Nephron (organoid): Measurements from ENCODE around the gene ARHGEF4.

Experiments used
- H3K27ac Mint-ChIP-seq, 3 experiments: 2 replicates each; pipeline ENCODE4 v1.8.0; 2020; ENCODE audit warnings: mixed read lengths in 3 of 3, mild to moderate bottlenecking in 2 of 3, moderate library complexity in 1 of 3
- H3K27me3 Mint-ChIP-seq: 2 replicates; pipeline ENCODE4 v1.8.0; 2021; ENCODE audit warnings: low read depth, mild to moderate bottlenecking, moderate library complexity, mixed read lengths
- H3K36me3 Mint-ChIP-seq: 2 replicates; pipeline ENCODE4 v1.8.0; 2020; ENCODE audit warnings: low read depth, mixed read lengths
- H3K4me1 Mint-ChIP-seq: 2 replicates; pipeline ENCODE4 v1.8.0; 2020; ENCODE audit warnings: mixed read lengths
- H3K4me3 Mint-ChIP-seq, 3 experiments: 2 replicates each; pipeline ENCODE4 v1.8.0; 2020; ENCODE audit warnings: mild to moderate bottlenecking in 3 of 3, mixed read lengths in 3 of 3, moderate library complexity in 2 of 3
- H3K9me3 Mint-ChIP-seq: 2 replicates; pipeline ENCODE4 v1.8.0; 2020; ENCODE audit warnings: mixed read lengths
- CTCF ChIP-seq, 3 experiments: fragments of 200-600 bp; sonication (generic); IDR thresholded peaks; one replicate each; pipeline ENCODE4 v1.5.0; 2021; ENCODE audit warnings: antibody characterized with exemption in 3 of 3; ENCODE audit not compliant: unreplicated experiment in 3 of 3

Gene ARHGEF4

GRCh38 chr2:130795431-130795830 is 41.3 kb upstream of the ARHGEF4 start:
- no peak for TF ChIP-seq CTCF (IDR thresholded peaks at IDR 0.05; ENCODE audit: unreplicated experiment in 3 of 3)
- peak overlapping the region in 2 of 3 experiments; percentile 38 to 46 for H3K4me3 Mint-ChIP-seq
- peaks cover 4% of the 10 kb centered on the region for H3K4me1 Mint-ChIP-seq
- H3K27me3 Mint-ChIP-seq: peaks cover 23% of the 10 kb centered on the region
- H3K9me3 Mint-ChIP-seq: no peaks in the 10 kb centered on the region
- H3K36me3 Mint-ChIP-seq: no peaks in the 10 kb centered on the region
- no peak overlapping the region for H3K27ac Mint-ChIP-seq

GRCh38 chr2:130796290-130796689 is 40.4 kb upstream of the ARHGEF4 start:
- Mint-ChIP-seq H3K36me3 (no peaks in the 10 kb centered on the region), H3K27ac (no peak overlapping the region), H3K4me3 (peak overlapping the region in 2 of 3 experiments; percentile 63 to 70), H3K9me3 (no peaks in the 10 kb centered on the region), H3K4me1 (peaks cover 4% of the 10 kb centered on the region), H3K27me3 (peaks cover 23% of the 10 kb centered on the region)
- no peak for TF ChIP-seq CTCF (IDR thresholded peaks at IDR 0.05; ENCODE audit: unreplicated experiment in 3 of 3)

DNA sequence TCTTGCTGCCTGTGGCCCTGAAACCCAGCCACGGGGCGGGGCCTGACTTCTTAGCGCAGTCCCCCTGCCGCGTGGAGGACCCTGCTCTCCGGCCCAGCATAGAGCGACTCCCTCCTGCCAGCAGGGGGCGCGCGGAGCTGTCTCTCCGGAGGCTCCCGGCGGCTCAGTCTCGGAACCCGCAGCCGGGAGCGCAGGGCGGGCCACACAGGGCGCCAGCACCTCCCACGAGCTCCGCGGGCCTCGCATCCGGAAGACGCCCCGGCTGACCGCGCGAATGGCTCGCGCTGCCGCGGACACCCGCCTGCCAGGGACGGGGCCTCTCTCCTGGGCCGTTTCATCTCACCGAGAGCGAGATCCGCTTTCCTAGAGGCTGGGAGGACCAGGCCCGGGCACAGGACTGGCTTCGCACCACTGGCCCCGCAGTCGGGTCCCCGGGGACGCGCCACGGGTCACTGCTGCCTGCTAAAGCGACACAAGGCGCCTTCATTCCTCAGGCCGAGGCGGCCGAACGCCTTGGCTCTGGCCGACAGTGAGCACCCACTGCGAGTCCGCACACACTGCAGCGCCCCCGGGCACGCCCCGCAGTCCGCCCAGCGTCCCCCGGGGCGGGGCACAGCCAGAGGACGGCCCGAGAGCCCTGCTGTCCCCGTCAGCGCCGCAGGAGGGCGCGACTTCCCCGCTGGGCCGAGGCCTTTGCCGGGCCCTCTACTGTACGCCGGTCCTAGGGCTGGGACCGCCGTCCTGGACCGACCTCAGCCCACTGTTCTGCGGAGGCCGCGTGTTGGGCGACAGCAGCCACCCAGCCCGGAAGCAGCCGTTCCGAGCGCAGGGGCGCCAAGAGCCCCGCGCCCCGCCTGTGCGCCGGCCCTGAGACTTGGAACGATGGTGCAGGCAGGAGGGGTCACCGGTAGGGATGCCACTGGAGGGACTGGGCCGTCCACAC is 39.0 kb upstream of the ARHGEF4 start:
- Mint-ChIP-seq H3K27ac (peak overlapping the region in 1 of 3 experiments; percentile 74), H3K36me3 (no peaks in the 10 kb centered on the region)
- peak; percentile 68 to 79 (median 75) for TF ChIP-seq CTCF (IDR thresholded peaks at IDR 0.05; ENCODE audit: unreplicated experiment in 3 of 3)

GRCh38 chr2:130798472-130799218 is 38.1 kb upstream of the ARHGEF4 start:
- no peaks in the 10 kb centered on the region for H3K36me3 Mint-ChIP-seq
- peaks cover 4% of the 10 kb centered on the region for H3K4me1 Mint-ChIP-seq
- TF ChIP-seq CTCF (IDR thresholded peaks at IDR 0.05; ENCODE audit: unreplicated experiment in 3 of 3): no peak
- peak overlapping the region; percentile 77 to 82 (median 81) for H3K4me3 Mint-ChIP-seq
- H3K27me3 Mint-ChIP-seq: peaks cover 26% of the 10 kb centered on the region
- H3K27ac Mint-ChIP-seq: peak overlapping the region in 1 of 3 experiments; percentile 74
- no peaks in the 10 kb centered on the region for H3K9me3 Mint-ChIP-seq

More for the DNA sequence above, 39.0 kb upstream of the ARHGEF4 start:
- H3K27me3 Mint-ChIP-seq: peaks cover 26% of the 10 kb centered on the region
- H3K4me1 Mint-ChIP-seq: peaks cover 4% of the 10 kb centered on the region
- no peaks in the 10 kb centered on the region for H3K9me3 Mint-ChIP-seq
- H3K4me3 Mint-ChIP-seq: peak overlapping the region; percentile 77 to 82 (median 81)

DNA sequence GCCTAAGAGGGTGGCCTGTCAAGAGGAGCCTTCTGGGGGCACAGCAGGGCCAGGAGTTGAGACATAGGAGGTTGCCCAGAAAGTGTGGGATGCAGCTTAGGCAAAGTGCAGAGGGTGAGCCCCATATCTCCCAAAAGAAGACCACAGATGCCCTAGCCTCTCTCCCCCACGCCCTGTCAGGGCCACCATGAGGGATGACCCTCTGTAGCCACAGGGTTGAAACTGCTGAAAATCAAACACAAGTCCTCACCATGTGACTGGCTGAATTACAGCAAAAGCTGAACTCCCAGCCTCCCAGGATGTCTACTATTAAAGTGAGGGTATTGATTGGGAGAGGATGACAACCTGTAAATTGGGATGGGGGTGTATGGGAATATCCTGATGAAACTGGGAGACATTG is 37.4 kb upstream of the ARHGEF4 start:
- Mint-ChIP-seq H3K9me3 (no peaks in the 10 kb centered on the region), H3K4me1 (peaks cover 4% of the 10 kb centered on the region), H3K27ac (no peak overlapping the region), H3K4me3 (peak overlapping the region; percentile 77 to 82 (median 81)), H3K27me3 (peaks cover 26% of the 10 kb centered on the region), H3K36me3 (no peaks in the 10 kb centered on the region)
- no peak for TF ChIP-seq CTCF (IDR thresholded peaks at IDR 0.05; ENCODE audit: unreplicated experiment in 3 of 3)
